Tibial artery (tissue), 4 donors: ENCODE measurements around the gene ASCL2.
A peak's percentile ranks its signal among the peaks of the same experiment; 100 is the strongest.

Experiments
- DNase-seq, 2 donors: peaks; one replicate each; pipeline ENCODE4 v3.0.0-alpha.2; 2019
- H3K27ac ChIP-seq, 2 donors: fragments of 200-600 bp; sonication (generic) in 1 of 2; 1 replicate in 1 of 2; 2 replicates in 1 of 2; pipeline ENCODE4 v1.5.1; 2018 to 2019; ENCODE audit warnings: mild to moderate bottlenecking in 1 of 2
- H3K27me3 ChIP-seq, 2 donors: fragments of 200-600 bp; sonication (generic) in 1 of 2; one replicate each; pipeline versions ENCODE4 v1.5.1 to v1.6.0; 2016 to 2019
- H3K36me3 ChIP-seq, 3 donors: fragments of 200-600 bp; sonication (generic) in 2 of 3; one replicate each; pipeline ENCODE4 v1.5.1; 2016 to 2019; ENCODE audit warnings: mild to moderate bottlenecking in 2 of 3
- H3K4me1 ChIP-seq, 4 donors: fragments of 200-600 bp; sonication (generic) in 2 of 4; 1 replicate in 3 of 4; 2 replicates in 1 of 4; pipeline ENCODE4 v1.5.1; 2016 to 2019
- H3K4me3 ChIP-seq, 2 donors: fragments of 200-600 bp; sonication (generic) in 1 of 2; 1 replicate in 1 of 2; 2 replicates in 1 of 2; pipeline ENCODE4 v1.5.1; 2018 to 2019; ENCODE audit warnings: mild to moderate bottlenecking in 2 of 2
- H3K9me3 ChIP-seq, 3 donors: fragments of 200-600 bp; sonication (generic) in 1 of 3; one replicate each; pipeline ENCODE4 v1.5.1; 2016 to 2019
- intact Hi-C: fragments of 100-400 bp; cut with DNase I; formaldehyde crosslinking; loops from one replicate; pipeline ENCODE4 v1.15.0; 2023; ENCODE audit warnings: low total_unique reads
- TF ChIP-seq, protein P1 (sequence below), 2 experiments: fragments of 200-600 bp in 1 of 2; fragments of 450-650 bp in 1 of 2; IDR thresholded peaks; one replicate each; pipeline ENCODE4 v1.5.1; 2017 to 2019; ENCODE audit warnings: antibody characterized with exemption in 2 of 2, mild to moderate bottlenecking in 1 of 2, moderate library complexity in 1 of 2

Gene ASCL2

DNA sequence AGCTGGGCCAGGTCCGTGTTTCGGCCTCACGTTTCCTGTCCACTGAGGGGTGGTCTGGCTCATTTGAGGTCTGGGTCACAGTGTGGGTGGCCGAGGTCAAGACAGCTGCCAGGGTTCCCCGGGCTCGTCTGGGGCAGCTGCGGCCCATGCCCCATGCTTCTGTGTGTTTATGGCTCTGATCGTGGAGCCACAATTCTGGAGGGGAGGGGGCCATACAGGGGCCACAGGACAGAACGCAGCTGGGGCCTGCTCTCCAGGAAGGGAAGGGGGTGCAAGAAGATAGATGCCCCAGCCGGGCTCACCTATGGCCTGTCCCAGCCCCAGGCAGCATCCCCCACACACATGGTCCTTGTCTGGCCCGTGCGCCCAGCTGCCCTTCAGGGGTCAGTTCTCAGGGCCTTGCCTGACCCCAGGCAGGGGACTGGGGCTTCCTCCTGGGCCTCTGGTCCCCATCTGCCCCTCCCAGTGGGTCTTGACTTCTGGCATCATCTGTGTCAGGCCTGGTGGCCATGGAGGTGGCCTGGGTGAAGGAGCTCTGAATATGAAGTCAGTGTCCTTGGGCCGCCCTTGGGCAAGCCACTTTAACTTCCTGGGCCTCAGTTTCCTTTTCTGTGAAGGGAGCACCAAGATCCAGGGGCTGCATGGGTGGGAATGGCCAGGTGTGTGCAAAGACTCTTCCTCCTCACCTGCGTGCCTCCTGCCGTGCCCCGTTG is 39.8 kb upstream of the ASCL2 start:
- no peak overlapping the region for H3K27ac ChIP-seq
- H3K4me1 ChIP-seq = peaks cover 0 to 52% (median 40%) of the 10 kb centered on the region in 4 donors
- no peaks in the 10 kb centered on the region for H3K9me3 ChIP-seq
- no peaks in the 10 kb centered on the region for H3K36me3 ChIP-seq
- DNase-seq = peak in 1 of 2 donors; percentile 54
- H3K4me3 ChIP-seq = no peak overlapping the region
- peaks cover 0 to 19% of the 10 kb centered on the region in 2 donors for H3K27me3 ChIP-seq
- TF ChIP-seq, protein P1, sequence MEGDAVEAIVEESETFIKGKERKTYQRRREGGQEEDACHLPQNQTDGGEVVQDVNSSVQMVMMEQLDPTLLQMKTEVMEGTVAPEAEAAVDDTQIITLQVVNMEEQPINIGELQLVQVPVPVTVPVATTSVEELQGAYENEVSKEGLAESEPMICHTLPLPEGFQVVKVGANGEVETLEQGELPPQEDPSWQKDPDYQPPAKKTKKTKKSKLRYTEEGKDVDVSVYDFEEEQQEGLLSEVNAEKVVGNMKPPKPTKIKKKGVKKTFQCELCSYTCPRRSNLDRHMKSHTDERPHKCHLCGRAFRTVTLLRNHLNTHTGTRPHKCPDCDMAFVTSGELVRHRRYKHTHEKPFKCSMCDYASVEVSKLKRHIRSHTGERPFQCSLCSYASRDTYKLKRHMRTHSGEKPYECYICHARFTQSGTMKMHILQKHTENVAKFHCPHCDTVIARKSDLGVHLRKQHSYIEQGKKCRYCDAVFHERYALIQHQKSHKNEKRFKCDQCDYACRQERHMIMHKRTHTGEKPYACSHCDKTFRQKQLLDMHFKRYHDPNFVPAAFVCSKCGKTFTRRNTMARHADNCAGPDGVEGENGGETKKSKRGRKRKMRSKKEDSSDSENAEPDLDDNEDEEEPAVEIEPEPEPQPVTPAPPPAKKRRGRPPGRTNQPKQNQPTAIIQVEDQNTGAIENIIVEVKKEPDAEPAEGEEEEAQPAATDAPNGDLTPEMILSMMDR (IDR thresholded peaks at IDR 0.05) = no peak
- intact Hi-C loops = loop anchor here (10.0 kb wide), 1 partner anchor 465 kb away; no protein-coding TSS in a partner anchor

DNA sequence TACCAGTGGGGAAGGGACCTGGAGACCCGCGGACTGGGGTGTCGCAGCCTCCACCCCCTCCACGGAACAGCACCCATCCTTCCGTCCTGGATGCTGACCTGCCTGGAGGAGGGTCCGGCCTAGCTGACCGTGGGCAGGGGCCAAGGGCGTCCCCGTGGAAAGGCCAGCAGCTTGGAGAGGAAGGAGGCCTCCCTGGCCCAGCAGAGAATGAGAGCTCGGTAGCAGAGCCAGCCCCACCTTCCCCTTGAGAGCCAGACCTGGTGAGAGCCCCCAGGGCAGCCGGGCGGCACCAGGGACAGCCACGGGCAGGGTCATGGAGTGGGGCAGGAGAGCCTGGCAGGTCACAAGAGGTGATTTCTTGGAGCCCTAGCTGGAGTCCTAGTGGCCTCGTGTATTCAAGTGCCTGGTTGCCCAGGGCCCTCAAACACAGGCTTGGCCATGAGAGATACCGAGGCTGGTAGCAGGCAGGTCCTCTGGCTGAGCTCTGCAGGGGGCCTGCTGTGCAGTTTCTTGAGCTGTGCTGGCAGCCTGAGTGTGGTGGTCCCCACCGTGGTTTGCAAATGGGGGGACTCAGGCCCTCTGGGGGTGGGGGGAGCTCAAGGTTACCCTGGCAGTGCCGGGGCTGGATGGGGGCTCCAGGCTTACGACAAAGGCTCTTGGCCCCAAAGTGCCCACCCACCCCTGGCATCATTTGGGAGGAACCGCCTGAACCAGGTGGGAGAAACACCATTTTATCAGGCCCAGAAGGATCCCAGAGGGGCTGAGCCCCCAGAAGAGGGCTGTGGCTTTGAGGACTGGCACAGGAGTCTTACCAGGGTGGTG is 39.1 kb upstream of the ASCL2 start:
- Histone ChIP-seq H3K4me3 (no peak overlapping the region), H3K4me1 (peaks cover 0 to 47% (median 36%) of the 10 kb centered on the region in 4 donors), H3K27ac (no peak overlapping the region), H3K27me3 (peaks cover 0 to 19% of the 10 kb centered on the region in 2 donors), H3K36me3 (no peaks in the 10 kb centered on the region), H3K9me3 (no peaks in the 10 kb centered on the region)
- DNase-seq = no peak
- intact Hi-C loops = loop anchor here (10.0 kb wide), 2 partner anchors 465 to 585 kb away; no protein-coding TSS in a partner anchor
- TF ChIP-seq, protein P1 (IDR thresholded peaks at IDR 0.05) = no peak

DNA sequence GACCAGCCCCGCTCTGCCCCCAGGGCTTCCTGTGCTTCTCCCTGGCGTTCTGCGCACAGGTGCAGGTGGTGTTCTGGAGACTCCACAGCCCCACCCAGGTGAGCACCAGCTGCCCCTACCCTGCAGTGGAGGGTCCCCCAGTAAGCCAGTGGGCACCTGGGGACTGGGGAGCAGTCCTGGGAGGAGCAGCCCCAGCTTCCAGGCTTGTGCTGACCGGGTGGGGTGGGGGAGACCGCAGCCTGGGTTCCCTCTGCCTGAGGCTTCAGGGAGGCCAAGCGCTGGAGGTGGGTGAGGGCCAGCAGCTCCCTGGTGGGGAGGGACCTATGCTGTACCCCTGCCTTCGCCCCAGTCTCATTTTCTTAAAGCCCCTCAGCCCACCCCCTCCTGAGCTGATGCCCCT is 38.3 kb upstream of the ASCL2 start:
- H3K27ac ChIP-seq = no peak overlapping the region
- TF ChIP-seq, protein P1 (IDR thresholded peaks at IDR 0.05) = no peak
- H3K4me3 ChIP-seq = no peak overlapping the region
- H3K4me1 ChIP-seq = peaks cover 0 to 45% (median 33%) of the 10 kb centered on the region in 4 donors
- DNase-seq = no peak
- intact Hi-C loops = loop anchor here (10.0 kb wide), 1 partner anchor 586 kb away; no protein-coding TSS in a partner anchor
- H3K27me3 ChIP-seq = peaks cover 0 to 19% of the 10 kb centered on the region in 2 donors
- H3K36me3 ChIP-seq = no peaks in the 10 kb centered on the region
- no peaks in the 10 kb centered on the region for H3K9me3 ChIP-seq

DNA sequence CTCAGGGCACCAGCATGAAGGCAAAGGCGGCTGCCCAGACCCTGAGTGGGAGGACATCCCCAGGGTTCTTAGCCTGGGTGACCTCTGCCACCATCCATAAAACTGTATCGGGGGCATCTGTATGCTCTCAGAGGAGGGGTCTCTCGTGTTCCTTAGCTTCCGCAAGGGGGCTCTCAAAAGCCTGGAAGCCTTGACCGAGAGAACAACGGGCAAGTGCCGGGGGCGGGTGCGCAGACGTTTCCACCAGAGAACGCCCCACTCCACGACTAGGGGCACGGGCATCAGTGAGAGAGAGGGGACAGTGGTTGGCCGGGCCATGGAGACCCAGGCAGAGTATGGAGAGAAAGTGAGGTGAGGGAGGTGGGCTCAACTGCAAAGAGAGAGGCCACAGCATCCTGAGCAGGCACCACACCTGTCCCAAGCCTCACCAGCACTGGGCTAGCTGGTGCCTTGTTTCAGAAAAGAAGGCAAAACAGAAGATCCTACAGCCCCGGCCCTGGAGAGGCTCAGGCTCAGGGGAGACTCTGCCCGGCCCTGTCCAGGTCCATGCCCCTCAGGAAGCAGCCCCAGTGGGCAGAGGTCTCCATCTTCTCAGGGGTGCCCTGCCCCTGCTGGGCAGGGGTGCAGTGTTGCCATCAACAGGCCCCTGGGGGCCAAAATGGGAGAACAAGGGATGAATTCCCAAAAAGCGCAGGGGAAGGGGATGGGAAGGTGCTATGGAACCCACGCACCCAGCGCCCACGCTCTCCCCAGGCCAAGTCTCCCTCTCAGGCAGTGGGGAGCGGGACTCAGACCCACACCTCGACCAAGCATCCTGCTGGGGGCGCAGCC is 37.3 kb upstream of the ASCL2 start:
- peak in 1 of 2 donors; percentile 60 for DNase-seq
- H3K36me3 ChIP-seq = no peaks in the 10 kb centered on the region
- intact Hi-C loops = loop anchor here (10.0 kb wide), 1 partner anchor 587 kb away; no protein-coding TSS in a partner anchor
- H3K4me3 ChIP-seq = no peak overlapping the region
- H3K27ac ChIP-seq = peak overlapping the region in 1 of 2 donors; percentile 54
- H3K4me1 ChIP-seq = peaks cover 0 to 52% (median 42%) of the 10 kb centered on the region in 4 donors
- H3K27me3 ChIP-seq = peaks cover 0 to 19% of the 10 kb centered on the region in 2 donors
- H3K9me3 ChIP-seq = no peaks in the 10 kb centered on the region
- TF ChIP-seq, protein P1 (IDR thresholded peaks at IDR 0.05) = no peak
